GM19372 (cell line): Measurements from ENCODE around the gene GNAS.

Experiments used
- ATAC-seq: cut with Tn5 transposase; IDR thresholded peaks from one replicate; pipeline ENCODE4 v1.9.1; 2021; ENCODE audit warnings: mild to moderate bottlenecking, low read depth, moderate library complexity; ENCODE audit not compliant: unreplicated experiment

The GNAS gene

DNA sequence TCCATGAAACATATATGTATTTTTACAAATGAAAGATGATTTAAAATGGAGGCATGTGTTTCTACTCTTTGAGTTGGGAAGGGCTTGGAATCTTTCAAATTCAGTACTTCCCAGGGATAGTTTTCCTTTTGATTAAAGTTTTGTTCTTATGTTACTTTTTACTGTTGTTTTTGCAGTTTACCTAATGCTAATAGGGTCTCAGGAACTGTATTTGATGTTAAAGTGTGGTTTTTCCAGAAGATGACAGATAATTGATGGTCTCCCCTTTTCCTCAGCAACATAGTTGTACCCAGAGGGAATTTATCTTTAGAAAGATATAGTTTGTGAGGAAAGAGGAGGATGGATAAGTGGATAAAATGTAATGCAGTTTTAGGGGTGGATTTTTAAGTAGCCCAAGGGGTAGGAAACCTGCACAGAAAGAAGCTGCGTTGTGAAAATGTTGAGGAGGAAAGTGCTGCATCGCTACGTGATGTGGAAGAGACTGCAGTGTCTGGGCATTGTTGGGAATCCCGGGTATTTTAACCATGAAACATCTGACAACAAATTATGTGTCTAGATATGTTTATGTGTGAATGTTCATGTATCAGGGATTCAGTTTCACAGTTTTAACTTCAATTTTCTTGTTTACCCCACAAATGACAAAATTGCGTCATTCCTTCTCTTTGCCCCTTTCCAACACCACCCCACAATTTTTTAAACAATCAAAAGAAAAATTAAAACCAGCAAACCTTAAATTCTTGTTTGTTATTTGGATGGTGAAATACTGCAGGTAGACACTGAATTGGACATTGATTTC lies 42.3 kb downstream of the GNAS start:
- no peak for ATAC-seq

DNA sequence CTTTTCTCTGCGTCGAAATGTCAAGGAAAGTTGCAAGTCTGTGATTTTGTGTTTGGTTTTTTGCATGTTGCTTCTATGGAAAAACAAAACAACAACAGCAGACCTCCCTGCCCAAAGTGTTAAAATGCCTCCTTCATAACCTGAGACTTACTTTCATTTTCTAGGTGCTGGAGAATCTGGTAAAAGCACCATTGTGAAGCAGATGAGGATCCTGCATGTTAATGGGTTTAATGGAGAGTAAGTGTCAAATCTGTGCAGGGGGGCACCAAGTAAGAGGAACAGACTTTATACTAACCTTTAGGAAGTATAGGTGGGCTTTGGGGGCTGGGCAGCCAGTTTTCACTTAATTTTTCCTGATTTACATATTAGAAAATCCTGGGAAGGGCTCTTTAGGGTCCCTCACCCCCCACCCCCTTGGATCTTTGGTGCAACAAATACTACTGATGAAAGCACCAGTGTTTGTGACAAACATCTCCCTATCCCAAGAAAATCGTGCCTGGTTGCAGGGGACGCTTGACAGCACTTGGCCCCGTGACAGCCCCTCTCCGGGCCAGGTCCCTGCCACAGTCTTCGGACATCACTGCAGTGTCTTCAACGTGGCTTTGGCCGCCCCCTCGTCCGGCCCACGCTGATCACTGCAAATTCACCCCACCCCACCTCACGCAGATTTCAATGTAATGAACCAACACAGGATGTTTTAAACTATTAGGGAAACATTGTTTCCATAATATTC lies 43.1 kb downstream of the GNAS start:
- ATAC-seq: no peak

DNA sequence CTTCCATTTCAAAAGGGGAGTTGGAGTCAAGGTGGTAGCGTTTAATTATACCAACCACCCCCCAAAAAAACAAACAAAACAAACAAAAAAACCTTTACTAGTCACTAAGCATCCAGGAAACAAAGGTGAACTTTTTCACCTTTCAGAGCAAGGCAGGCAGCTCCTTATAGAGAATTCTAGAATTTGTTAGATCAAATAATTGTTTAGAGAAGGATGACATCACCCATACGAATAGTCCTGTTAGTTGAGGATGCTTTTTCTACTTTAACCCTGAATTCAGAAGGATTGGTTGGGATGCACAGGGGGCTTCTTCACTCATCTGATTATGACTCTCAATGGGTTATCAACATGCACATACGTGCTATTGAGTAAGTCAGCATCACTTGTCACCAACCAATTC lies 44.3 kb downstream of the GNAS start:
- no peak for ATAC-seq

DNA sequence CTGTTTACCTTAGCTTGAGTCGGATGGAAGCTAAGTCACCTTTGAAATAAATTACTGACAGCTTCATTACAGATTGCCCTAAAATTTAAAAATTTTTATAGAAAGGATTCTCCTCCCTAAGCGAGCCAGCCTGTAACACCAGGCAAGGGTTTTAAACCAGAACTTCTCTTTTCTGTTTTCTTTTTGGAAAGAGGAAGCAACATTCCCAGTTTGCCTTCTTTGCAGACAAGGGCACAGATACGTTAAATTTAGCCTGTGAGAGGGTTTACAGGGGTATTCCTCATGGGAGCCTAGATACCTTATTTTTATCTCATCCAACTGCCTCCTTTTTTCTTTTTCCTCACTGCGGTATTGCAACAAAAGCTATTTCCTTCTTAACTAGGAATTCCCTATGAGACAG lies 45.0 kb downstream of the GNAS start:
- ATAC-seq: no peak

DNA sequence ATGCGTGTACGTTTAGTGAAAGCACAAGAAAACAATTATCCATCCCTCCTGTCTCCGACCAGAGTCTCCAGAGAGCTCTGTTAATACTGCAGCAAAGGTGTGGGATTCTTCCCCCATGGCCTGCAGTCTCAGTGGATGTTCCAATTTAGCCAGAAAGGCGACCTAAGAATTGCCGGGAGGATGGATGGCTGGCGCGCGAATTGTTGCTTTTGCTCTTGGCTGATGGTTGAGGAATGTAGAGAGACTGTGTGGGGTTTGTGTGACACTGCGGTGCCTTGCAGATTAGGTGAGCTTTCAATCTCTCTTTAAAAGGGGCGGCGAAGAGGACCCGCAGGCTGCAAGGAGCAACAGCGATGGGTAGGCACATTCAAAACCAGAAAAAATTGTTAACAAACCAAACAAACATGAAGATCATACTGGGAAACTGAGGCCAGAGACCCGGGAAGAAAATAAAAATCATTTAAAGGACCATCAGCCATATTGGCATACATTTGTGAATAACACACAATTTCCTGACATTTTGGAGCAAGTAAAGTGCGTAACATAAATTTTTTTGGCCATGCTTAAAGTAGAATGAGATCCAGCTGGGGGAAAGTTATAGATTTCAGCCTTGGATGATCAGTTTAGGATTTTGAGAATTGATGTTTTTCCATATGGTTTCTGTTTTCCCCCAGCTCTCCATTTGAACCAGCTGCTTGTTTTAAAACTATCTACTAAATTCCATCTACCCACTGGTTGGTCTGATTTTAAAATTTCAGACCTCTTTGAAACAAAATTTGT lies 46.3 kb downstream of the GNAS start:
- ATAC-seq: no peak

DNA sequence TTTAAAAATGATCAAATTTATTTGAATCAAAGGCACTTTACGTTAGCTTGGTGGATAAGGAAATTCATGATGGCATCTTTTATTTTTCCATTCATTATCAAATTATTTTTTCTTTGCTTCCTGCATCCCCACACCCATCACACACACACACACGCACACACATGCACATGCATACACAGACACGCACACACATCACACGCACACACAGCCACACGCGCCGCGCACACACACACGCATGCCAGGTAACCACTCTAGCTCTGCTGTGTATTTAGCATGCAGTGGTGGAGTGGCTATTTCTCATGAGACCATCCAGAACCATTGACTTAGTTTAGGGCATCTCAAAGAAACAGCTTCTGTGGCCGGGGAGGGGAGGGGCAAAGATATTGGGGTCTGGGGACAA lies 47.0 kb downstream of the GNAS start:
- ATAC-seq: no peak

DNA sequence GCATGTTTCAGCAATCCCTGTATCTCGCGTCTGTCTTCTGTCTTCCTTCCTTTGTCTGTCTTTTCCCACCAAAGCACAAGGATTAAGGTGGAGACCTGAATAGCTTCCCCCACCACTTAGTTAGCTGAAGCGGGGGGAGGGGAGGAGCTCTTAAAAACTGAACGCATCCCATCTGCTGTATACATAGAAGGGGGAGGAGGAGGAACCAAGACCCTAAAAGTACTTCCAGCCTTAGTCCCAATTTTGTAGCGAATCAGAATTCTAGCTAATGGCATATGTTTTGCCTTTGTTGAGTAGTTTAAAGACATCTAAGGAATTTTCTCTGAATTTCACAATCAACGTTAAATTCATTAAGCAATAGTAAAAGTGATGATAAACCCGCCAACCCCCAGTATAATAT lies 47.9 kb downstream of the GNAS start:
- ATAC-seq: no peak

DNA sequence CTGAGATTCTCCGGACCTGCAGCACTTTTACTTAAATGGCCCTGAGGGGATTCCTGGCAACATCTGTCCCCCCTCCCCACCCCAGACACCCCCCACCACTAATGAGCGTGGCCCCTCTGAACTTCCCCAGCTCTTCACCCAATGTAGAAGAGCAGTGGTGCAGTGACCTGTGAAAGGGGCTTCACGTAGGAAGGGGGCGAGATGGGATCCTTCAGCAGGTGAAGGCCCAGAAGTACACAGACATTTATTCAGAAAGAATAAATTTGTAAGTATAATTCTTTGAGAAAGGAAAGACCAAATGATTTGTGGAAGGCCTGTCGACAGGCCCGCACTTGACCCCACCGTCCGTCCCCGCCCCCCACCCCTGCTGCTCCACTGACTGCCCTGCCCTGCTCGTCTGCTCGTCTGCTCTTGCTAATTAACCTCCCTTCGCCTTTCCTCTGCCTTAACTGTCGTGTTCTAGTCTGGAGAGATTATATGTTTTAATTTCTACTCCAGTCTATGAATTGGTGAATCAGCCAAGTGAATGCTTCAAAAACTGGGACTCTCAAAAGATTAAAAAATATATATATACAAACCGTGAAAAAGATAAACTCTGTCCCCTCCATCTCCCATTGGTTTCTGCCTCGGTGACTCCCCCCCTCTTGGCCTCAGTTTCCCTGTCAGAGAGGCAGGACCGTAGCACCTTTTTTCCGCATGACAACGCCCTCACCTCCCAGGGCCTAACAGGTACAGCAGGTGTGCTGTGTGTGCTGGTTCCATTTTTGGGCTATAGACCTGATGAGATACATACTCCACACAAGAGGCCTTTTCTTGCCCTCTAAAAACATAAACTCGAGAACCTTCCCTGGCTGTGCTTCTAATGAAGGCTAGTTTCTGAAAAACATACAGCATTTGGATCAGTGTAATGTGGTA lies 49.2 kb downstream of the GNAS start:
- ATAC-seq: no peak

DNA sequence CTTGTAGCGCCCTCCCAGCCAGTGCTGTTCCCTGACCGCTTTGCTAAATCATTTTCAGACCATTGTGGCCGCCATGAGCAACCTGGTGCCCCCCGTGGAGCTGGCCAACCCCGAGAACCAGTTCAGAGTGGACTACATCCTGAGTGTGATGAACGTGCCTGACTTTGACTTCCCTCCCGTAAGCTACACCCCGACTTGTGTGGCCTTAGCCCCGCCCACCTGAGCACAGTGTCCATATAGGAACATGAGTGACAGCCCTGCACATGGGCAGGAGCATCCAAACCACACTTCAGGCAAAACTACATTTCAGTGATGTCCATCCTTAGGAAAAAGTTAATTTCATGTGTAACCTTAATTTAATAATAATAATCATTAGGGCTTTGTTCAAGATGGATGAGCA lies 51.1 kb downstream of the GNAS start:
- ATAC-seq: no peak

DNA sequence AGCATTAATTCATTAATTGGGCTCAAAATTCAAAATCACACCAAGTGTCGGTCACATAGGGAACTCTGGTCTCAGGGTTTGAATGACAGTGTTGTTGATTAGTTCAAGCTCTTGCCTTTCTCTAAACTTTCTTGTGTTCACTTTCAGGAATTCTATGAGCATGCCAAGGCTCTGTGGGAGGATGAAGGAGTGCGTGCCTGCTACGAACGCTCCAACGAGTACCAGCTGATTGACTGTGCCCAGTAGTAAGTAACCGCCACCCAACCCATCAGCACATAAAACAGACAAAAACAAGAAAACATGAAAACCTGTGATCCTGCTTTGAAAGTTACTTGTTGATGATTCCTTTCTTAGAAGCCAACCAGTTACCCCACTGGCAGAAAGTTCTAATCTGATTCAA lies 52.7 kb downstream of the GNAS start:
- no peak for ATAC-seq

DNA sequence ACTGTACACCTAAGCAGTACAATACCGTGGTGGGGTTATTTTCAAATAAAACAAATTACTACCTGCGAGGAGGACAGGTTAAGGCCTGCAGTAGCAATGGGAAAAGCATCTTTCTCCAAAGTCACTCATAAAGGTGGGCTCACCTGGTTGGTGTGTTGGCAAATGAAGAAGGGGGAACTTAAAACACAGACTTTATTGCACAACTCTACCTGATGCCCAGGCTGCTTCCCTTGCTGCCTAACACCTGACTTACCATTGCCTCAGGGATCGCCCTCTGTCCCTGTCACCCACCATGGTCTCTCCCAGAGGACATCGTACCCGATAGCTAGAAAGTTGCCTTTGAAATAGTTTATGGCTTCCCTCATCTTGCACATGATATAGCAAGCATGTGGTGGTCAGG lies 53.6 kb downstream of the GNAS start:
- ATAC-seq: no peak

DNA sequence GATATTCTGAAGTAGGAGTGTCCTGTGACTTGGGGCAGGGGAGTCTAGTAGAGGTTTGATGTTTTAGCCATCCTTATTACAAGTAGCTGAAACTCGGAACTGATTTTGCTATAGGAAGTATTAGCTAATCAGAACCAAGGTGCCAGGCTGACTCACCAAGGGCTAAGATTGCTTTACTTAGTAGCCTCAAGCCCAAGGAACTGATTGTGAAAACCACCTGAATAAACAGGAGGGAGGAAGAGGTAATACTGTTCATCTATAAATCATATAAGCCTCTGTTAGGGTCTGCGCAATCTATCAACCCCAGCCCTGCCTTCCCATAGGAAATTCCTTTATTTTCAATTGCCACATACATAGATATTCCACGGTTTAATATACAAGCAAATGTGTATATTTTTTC lies 54.4 kb downstream of the GNAS start:
- ATAC-seq: no peak

DNA sequence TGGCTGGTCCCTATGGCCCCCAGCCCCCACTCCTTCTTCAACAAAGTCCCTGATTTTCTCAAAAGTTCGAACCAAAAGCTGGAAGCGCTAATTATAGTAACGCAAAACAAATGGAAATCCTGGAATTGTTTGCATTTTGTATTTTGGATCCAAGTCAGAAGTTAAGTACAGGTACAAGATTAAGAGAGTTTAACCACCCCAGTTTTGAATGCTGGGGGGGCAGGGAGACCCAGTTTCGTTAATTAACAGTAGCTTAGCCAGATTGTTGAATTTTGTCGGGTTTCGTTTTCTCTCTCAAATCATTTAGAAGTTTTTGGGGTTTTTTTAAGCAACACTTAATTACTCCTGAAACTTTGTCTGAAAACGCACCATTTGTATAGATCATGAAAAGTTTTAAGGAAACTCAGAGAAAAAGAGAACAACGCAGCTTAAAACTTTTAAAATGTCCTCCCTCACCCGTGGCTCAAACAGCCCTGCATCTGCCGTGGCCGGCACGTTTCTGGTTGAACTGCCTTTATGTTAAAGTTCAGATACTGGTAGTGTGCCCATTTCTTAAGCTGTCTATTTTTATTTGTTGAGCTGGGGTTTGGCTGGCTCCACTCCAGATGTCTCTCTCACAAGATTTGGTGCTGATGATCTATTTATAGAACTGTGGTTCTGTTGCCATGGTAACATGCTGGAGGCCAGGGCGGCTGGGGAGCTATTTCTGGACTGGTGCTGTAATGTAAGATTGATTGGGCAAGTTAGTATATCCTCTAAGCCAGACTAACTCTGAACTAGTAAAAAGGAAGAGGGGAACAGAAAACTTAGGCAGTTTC lies 55.0 kb downstream of the GNAS start:
- ATAC-seq: peak; percentile 83

DNA sequence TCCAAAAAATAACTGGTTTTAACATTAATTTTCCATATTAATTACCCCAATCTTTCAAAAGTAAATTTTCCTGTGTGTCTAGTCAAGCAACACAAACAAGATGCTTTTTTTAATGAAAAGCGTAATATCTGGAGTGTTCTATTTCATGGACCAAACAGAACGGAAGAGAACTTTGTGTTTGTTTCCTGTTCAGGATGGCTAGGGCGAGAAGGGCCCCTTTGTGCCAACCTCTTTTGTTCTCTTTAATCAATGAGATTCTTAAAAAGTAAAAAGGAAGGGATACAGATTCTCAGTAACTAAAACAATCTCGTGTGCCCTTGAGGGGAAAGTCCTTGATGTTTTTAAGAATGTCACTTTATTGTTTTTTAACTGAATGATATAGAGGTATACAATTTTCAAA lies 55.7 kb downstream of the GNAS start:
- no peak for ATAC-seq

DNA sequence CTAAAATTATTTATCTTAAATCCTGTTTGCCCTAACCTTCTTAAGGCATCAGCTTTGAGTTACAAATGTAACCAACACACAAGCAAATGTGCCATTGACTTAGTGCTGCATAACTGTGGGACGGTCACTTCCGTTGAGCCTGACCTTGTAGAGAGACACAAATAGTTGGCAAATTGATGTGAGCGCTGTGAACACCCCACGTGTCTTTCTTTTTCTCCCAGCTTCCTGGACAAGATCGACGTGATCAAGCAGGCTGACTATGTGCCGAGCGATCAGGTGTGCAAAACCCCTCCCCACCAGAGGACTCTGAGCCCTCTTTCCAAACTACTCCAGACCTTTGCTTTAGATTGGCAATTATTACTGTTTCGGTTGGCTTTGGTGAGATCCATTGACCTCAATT lies 56.4 kb downstream of the GNAS start:
- ATAC-seq: no peak

DNA sequence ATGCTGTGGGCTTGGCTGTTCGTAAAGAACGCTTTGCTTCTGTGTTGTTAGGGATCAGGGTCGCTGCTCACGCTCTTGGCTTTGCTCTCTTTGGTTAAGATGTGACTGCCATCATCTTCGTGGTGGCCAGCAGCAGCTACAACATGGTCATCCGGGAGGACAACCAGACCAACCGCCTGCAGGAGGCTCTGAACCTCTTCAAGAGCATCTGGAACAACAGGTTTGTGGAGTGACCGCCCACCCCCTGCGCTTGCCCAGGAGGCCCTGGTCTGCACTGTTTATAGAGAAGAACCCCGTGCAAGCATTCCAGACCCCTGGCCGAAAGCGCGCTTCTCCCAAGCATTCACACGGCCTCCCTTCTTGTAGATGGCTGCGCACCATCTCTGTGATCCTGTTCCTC lies 57.1 kb downstream of the GNAS start:
- no peak for ATAC-seq

DNA sequence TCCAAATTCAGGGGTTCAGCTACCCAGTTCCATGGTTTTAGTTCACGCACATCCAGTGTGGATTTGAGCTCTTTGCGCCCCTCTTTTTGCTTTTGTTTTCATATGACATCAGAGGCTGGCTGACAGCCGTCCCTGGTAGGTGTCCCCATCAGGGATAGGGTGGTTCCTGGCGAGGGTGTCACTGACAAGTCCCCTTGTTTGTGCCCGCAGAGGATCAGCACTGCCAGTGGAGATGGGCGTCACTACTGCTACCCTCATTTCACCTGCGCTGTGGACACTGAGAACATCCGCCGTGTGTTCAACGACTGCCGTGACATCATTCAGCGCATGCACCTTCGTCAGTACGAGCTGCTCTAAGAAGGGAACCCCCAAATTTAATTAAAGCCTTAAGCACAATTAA lies 58.0 kb downstream of the GNAS start:
- no peak for ATAC-seq

DNA sequence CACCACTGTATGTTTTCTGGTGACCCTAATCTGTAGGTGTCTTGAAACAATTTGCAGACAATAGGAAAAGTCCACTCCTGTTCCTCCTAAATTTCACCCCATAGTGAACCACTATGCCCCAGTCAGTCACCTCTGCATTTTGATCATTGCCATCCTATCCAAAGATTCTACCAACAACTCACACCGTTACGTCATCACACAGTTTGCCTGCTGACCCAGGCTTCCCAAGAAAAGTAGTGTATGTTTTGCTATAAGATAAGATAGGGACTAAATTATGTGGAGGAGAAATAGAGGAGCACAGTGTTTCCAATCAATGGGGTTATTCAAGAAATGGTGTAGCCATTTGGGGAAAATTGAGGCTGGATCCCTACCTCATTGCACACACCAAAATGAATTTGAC lies 58.8 kb downstream of the GNAS start:
- ATAC-seq: no peak

DNA sequence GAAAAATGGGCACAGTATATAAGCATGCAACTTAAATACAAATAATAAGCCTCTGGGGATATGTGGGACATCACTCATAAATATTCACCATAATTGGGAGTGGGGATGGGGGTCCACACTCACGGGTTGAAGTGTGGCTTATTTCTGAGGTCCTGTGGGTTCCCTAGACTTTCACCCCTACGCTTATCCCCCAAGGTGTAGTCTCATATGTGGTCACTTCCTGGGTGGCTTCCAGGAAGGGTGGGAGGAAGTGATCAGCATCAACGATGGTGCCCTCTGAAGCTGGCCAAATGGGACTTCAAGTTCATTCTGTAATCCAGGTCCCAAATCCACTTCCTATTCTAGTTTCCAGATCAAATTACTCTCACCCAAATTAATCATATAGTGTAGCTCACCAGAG lies 59.5 kb downstream of the GNAS start:
- ATAC-seq: no peak

DNA sequence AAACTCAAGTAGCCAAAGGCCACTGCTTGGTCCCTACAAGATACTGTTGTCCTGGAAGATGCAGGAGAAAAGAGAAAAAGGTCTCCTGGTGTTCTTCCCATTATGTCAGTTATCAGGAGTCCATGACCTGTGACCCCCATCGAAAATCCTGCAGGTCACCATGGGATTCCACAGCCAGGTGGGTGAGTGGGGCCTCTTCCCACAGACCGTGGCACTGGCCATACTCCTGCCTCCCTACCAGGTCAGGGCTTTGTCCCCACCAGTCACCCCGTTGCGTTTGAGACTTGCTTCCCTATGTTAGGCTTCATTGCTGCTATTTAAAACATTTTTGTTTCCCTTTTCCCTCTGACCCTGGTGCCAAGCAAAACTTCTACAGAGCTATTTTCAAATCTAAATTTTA lies 60.6 kb downstream of the GNAS start:
- ATAC-seq: no peak
